GM23248 (cell line): ENCODE measurements around the gene OVCH1.

Experiments
- EZH2 ChIP-seq: fragments of 200-600 bp; sonication (generic); IDR thresholded peaks from 2 replicates; pipeline ENCODE4 v1.6.1; 2018; ENCODE audit warnings: antibody characterized with exemption, mild to moderate bottlenecking; ENCODE audit not compliant: insufficient read depth, poor library complexity, severe bottlenecking
- EZH2phosphoT487 ChIP-seq: fragments of 200-600 bp; sonication (generic); IDR thresholded peaks from 2 replicates; pipeline ENCODE4 v1.6.1; 2018; ENCODE audit warnings: antibody characterized with exemption, moderate library complexity, mild to moderate bottlenecking, low read depth; ENCODE audit not compliant: insufficient read depth

- TF ChIP-seq EZH2 (no peak), EZH2phosphoT487 (no peak)
Measured at GRCh38 chr12:29403991-29404390, 93.5 kb downstream of the OVCH1 start.
